NT2/D1 (cell line): ENCODE measurements around the gene KCNH5.

Source experiments
- YY1 ChIP-seq: IDR thresholded peaks from 2 replicates; pipeline ENCODE4 v1.6.1; 2011; ENCODE audit not compliant: insufficient read length, insufficient read depth
- ZNF274 ChIP-seq: IDR thresholded peaks from 2 replicates; pipeline ENCODE4 v1.6.1; 2011; ENCODE audit warnings: mild to moderate bottlenecking, low read depth, low read length

- TF ChIP-seq YY1 (no peak), ZNF274 (no peak)
These were observed 225.3 kb downstream of the KCNH5 start for GRCh38 chr14:62819931-62820330.
